Upper lobe of left lung (tissue), 4 donors: ENCODE measurements around the gene TERF2IP.

Experiments used
- CTCF ChIP-seq, 6 experiments: fragments of 450-650 bp in 4 of 6; fragments of 200-600 bp in 2 of 6; sonication (generic) in 2 of 6; IDR thresholded peaks; one replicate each; pipeline ENCODE4 v1.5.1; 2016 to 2019; ENCODE audit warnings: antibody characterized with exemption in 6 of 6
- POLR2AphosphoS5 ChIP-seq, 2 donors: sonication (generic); formaldehyde crosslinking; IDR thresholded peaks; one replicate each; pipeline ENCODE4 v1.5.1; 2017; ENCODE audit warnings: antibody characterized with exemption in 2 of 2

- TF ChIP-seq POLR2AphosphoS5 (IDR thresholded peaks at IDR 0.05) (no peak), CTCF (IDR thresholded peaks at IDR 0.05) (no peak)
Measured at GRCh38 chr16:75618780-75619179, 28.8 kb upstream of the TERF2IP start.
